Tibial artery (tissue), 4 donors: ENCODE results near the gene UNCX.

Source experiments
- DNase-seq, 2 donors: peaks; one replicate each; pipeline ENCODE4 v3.0.0-alpha.2; 2019
- H3K27ac ChIP-seq, 2 donors: fragments of 200-600 bp; sonication (generic) in 1 of 2; 1 replicate in 1 of 2; 2 replicates in 1 of 2; pipeline ENCODE4 v1.5.1; 2018 to 2019; ENCODE audit warnings: mild to moderate bottlenecking in 1 of 2
- H3K27me3 ChIP-seq, 2 donors: fragments of 200-600 bp; sonication (generic) in 1 of 2; one replicate each; pipeline versions ENCODE4 v1.5.1 to v1.6.0; 2016 to 2019
- H3K36me3 ChIP-seq, 3 donors: fragments of 200-600 bp; sonication (generic) in 2 of 3; one replicate each; pipeline ENCODE4 v1.5.1; 2016 to 2019; ENCODE audit warnings: mild to moderate bottlenecking in 2 of 3
- H3K4me1 ChIP-seq, 4 donors: fragments of 200-600 bp; sonication (generic) in 2 of 4; 1 replicate in 3 of 4; 2 replicates in 1 of 4; pipeline ENCODE4 v1.5.1; 2016 to 2019
- H3K4me3 ChIP-seq, 2 donors: fragments of 200-600 bp; sonication (generic) in 1 of 2; 1 replicate in 1 of 2; 2 replicates in 1 of 2; pipeline ENCODE4 v1.5.1; 2018 to 2019; ENCODE audit warnings: mild to moderate bottlenecking in 2 of 2
- H3K9me3 ChIP-seq, 3 donors: fragments of 200-600 bp; sonication (generic) in 1 of 3; one replicate each; pipeline ENCODE4 v1.5.1; 2016 to 2019
- CTCF ChIP-seq, 2 experiments: fragments of 200-600 bp in 1 of 2; fragments of 450-650 bp in 1 of 2; IDR thresholded peaks; one replicate each; pipeline ENCODE4 v1.5.1; 2017 to 2019; ENCODE audit warnings: antibody characterized with exemption in 2 of 2, mild to moderate bottlenecking in 1 of 2, moderate library complexity in 1 of 2
- intact Hi-C: fragments of 100-400 bp; cut with DNase I; formaldehyde crosslinking; loops from one replicate; pipeline ENCODE4 v1.15.0; 2023; ENCODE audit warnings: low total_unique reads

UNCX gene

GRCh38 chr7:1250901-1251300, 18.2 kb downstream of the UNCX start:
- intact Hi-C loops, result loop anchor here (10.0 kb wide), 1 partner anchor 1024 kb away; no protein-coding TSS in a partner anchor
- H3K9me3 ChIP-seq, result no peaks in the 10 kb centered on the region

GRCh38 chr7:1251796-1252539, 19.3 kb downstream of the UNCX start:
- intact Hi-C loops, result loop anchor here (10.0 kb wide), 1 partner anchor 1023 kb away; no protein-coding TSS in a partner anchor
- Histone ChIP-seq H3K27me3 (peaks cover 7 to 100% of the 10 kb centered on the region in 2 donors), H3K4me3 (no peak overlapping the region), H3K9me3 (no peaks in the 10 kb centered on the region), H3K36me3 (no peaks in the 10 kb centered on the region), H3K27ac (no peak overlapping the region), H3K4me1 (peaks cover 0 to 26% (median 17%) of the 10 kb centered on the region in 4 donors)
- no peak for DNase-seq
- no peak for TF ChIP-seq CTCF (IDR thresholded peaks at IDR 0.05)

More at GRCh38 chr7:1250901-1251300, 18.2 kb downstream of the UNCX start:
- no peak overlapping the region for H3K4me3 ChIP-seq
- H3K27ac ChIP-seq, result no peak overlapping the region
- peaks cover 7 to 100% of the 10 kb centered on the region in 2 donors for H3K27me3 ChIP-seq
- peaks cover 0 to 32% (median 20%) of the 10 kb centered on the region in 4 donors for H3K4me1 ChIP-seq
- no peaks in the 10 kb centered on the region for H3K36me3 ChIP-seq
- no peak for DNase-seq
- no peak for TF ChIP-seq CTCF (IDR thresholded peaks at IDR 0.05)

- no peak overlapping the region for H3K27ac ChIP-seq
- no peak for TF ChIP-seq CTCF (IDR thresholded peaks at IDR 0.05)
- DNase-seq, result no peak
- peaks cover 0 to 19% (median 14%) of the 10 kb centered on the region in 4 donors for H3K4me1 ChIP-seq
- intact Hi-C loops, result loop anchor here (10.0 kb wide), 1 partner anchor 1022 kb away; no protein-coding TSS in a partner anchor
- H3K27me3 ChIP-seq, result peaks cover 7 to 100% of the 10 kb centered on the region in 2 donors
- no peaks in the 10 kb centered on the region for H3K9me3 ChIP-seq
- H3K4me3 ChIP-seq, result no peak overlapping the region
- H3K36me3 ChIP-seq, result no peaks in the 10 kb centered on the region
Observed at GRCh38 chr7:1252540-1253090, 19.9 kb downstream of the UNCX start.

GRCh38 chr7:1253681-1254181, 21.1 kb downstream of the UNCX start:
- Histone ChIP-seq H3K36me3 (no peaks in the 10 kb centered on the region), H3K27ac (no peak overlapping the region), H3K27me3 (peaks cover under 1 to 92% of the 10 kb centered on the region in 2 donors), H3K4me3 (no peak overlapping the region), H3K4me1 (peaks cover 0 to 8% (median 4%) of the 10 kb centered on the region in 4 donors), H3K9me3 (no peaks in the 10 kb centered on the region)
- DNase-seq, result no peak
- no peak for TF ChIP-seq CTCF (IDR thresholded peaks at IDR 0.05)
- intact Hi-C loops, result loop anchor here (10.0 kb wide), 1 partner anchor 1021 kb away; no protein-coding TSS in a partner anchor

- no peak for DNase-seq
- Histone ChIP-seq H3K27me3 (peaks cover 0 to 90% of the 10 kb centered on the region in 2 donors), H3K9me3 (no peaks in the 10 kb centered on the region), H3K4me1 (peaks cover 0 to 5% (median 1%) of the 10 kb centered on the region in 4 donors), H3K36me3 (no peaks in the 10 kb centered on the region), H3K27ac (no peak overlapping the region), H3K4me3 (no peak overlapping the region)
- no peak for TF ChIP-seq CTCF (IDR thresholded peaks at IDR 0.05)
- intact Hi-C loops, result loop anchor here (10.0 kb wide), 1 partner anchor 1020 kb away; no protein-coding TSS in a partner anchor
Observed at GRCh38 chr7:1254281-1255079, 21.8 kb downstream of the UNCX start.
